ENCODE measurements around the gene FAM107B.
"Not testable (repeated sequence)": the region's sequence is repeated elsewhere in the genome, so short reads cannot be mapped to it uniquely, and the experiment has no call there.

The FAM107B gene

DNA sequence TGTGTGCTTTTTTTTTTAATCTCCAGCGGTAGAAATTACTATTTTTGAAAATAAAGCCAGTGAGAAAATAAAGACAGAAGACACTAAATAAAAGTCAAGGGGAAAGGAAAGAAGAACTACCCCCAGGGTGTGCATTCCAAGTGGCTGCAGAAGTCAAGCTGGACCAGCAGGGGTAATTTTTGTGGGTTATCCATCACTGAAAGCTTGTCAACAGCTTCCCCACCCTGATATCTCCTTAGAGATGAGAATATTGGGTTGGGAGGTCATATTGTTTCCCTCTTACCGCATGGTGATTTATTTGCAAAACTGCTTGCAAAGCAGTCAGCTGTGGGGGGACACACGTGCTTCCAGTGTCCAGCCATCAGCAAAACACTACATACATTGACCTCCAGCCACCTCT, 46.4 kb downstream of the FAM107B start:
- no peak for DNase-seq

DNA sequence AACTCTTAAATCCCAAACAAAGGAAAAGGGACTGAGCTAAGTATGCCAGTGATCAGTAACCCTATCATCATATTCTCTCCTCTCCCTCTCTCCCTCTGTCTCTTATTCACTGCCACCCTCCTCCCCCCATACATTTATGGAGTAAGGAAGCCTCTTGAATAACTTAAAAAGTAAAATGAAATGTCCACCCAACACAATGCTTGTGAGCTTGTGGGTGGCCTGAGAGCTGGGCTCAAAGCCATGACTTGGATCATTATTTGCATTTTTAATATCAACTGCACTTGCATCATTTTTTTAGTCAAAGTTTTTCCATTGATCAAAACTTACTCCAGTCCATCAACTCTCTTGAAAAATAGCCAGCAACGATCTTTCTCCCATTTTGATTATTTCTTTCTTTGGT, 46.8 kb downstream of the FAM107B start:
- no peak for DNase-seq

DNA sequence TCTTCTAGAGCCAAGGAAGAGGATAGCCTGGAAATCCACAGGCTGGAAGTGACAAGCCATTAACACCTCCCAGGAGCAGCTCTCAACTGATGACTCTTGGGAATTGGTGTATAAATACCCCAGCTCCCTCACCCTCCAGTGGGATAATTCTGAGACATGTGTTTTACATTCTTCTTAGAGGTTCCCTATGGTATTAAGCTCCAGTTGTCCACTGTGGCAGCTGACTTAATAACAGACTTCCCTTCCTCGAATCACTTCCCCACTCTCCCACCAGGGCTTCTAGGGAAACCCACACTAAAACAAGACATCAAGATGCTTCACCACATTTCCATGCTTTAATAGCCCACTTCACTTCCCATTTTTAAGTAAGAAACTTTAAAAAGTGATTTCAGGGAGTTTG, 47.2 kb downstream of the FAM107B start:
- no peak for DNase-seq

DNA sequence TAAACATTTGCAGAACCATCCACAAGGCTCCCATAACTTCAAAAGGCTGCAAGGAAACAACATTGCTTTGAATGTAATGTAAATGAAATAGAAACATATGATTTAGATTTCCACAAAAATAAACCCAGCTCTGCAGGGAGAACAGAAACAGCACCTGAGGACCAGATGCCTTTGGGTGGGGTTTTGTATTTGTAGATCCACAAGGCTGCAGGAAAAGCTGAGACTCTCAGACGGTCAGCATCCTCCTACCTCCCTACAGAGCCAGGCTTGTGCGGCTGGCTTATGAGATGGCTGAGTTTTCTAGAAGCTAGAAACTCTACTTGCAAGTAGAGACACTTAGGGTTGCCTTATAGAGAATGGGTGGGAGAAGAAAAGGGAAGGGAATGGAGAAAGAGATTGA, 49.8 kb downstream of the FAM107B start:
- no peak for DNase-seq

DNA sequence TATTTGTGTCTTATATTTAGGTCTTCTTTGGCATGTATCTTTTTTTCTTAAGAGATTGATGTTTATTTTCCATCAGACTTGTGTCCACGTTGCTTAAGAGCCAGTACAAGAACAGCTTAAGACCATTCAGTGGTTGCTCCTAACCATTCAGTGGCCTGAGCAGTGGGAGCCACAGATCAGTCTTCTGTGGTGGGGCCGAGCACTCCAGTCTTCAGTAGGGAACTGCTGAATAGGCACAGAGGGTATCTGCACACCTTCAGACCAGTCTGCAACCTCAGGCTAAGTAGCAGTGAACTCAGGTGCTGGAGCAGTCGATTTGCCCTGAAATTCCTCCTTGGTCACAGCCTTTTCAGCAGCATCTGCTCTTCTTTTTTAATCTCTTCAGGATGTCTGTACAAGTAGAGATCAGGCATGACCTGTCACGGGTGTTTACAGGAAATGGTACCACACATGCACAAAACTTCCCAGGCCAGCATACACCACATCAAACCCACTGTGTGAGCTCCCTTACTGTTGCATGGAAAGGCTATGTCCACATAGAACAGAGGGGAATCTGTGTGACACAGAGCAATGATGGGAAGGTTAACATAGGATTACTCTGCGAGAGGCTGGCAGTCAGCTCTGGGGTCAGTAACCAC, 51.5 kb downstream of the FAM107B start:
- DNase-seq, result no peak

DNA sequence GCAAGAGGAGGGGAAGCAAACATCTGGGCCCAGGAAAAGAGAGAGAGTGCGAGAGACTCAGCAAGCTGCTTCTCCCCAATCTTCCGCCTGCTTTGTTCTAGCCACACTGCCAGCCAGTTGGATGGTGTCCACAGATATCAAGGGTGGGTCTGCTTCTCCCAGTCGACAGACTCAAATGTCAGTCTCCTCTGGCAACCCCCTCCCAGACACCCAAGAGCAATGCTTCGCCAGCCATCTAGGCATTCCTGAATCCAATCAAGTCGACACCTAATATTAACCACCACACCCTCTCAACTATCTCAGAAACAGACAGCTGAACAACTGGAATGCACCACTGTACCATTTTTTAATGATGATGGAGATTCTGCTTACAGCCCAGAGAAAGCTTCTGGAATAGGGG, 57.1 kb downstream of the FAM107B start:
- DNase-seq, result no peak

DNA sequence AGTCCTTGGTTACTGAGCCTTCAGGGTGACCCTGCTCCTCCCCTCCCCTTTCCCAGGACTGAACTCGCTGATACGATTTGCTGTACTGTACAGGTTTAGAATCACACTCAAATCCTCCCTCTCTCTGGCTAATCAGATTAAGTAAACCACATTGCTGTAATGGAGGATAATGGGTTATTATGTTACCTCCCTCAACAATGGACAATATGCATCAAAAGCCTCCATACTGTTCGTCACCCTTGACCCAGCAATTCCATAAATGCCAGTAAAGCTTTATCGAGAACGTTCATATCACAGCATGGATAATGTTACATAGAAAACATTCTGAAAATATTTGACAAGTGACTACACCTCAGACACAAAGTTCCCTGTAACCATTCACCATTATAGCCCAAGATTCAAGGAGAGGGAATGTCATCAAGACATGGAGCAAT, 61.7 kb downstream of the FAM107B start:
- no peak for DNase-seq

DNA sequence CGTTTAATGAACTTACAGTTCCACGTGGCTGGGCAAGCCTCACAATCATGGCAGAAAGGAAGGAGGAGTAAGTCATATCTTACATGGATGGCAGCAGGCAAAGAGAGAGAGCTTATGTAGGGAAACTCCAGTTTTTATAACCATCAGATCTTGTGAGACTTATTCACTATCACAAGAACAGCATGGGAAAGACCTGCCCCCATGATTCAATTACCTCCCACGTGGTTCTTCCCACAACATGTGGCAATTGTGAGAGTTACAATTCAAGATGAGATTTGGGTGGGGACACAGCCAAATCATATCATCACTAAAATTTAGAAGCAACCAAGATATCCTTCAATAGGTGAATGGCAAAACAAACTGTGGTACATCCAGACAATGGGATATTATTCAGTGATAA, 65.4 kb downstream of the FAM107B start:
- DNase-seq, result not testable (repeated sequence)

DNA sequence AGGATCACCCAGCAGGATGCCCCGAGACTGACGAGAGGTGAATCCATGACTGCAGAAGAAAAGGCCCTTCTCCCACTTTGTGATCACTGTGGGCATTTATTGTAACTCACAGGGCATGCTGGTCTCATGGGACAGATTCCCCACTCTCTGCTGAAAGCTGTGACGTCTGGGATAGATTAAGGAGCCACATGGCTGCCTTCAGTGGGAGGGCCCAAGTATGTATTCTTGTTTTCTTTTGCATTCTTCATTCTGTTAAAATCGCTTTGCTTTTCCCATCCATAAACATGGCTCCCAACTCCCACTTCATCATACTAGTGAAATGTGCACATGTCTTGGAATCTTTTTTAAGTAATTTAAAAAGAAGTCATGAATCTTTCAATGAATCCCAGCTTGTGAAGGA, 67.2 kb downstream of the FAM107B start:
- no peak for DNase-seq

DNA sequence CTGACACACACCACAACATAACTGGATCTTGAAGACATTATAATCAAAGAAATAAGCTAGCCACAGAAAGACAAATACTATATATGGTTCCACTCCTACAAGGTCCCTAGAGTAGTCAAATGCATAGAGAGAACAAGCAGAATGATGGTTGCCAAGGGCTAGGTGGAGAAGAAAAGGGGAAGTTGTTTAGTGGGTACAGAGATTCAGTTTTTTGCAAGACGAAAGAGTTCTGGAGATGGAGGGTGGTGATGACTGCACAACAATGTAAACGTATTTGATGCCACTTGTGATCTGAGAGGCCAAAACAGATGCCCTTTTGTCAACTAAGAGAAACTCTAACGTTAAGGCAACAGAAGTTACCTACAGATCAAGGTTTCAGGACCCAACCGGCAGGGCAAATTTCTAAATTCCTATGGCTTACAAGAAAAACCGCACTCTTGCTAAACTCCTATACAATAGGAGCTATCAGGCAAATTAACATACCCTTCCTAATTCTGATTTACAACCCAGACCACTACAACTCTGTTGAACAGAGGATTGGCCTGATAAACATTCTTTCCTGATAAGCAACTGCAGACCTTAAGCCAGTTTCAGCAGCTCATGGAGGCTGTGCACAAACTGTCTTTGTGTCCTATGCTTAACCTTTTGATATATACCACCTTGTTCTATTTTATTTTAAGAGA, 69.0 kb downstream of the FAM107B start:
- no peak for DNase-seq

DNA sequence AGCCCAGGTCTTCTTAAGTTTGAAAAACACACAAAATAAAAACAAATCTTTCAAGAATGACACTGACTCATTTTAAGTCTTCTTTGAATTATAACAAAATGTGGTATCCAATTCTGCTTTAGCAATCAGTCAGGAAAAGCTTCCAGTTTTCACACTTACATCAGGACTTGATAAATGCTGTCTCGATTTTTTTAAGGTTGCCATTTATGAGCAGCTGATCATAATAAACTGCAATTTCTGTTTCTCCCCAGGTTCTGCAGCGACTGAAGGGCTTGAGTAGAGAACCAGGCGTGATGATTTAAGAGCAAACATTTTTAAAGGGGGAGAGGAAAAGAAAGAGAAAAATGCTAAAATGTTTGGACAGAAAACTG, 71.1 kb downstream of the FAM107B start:
- DNase-seq, result no peak

DNA sequence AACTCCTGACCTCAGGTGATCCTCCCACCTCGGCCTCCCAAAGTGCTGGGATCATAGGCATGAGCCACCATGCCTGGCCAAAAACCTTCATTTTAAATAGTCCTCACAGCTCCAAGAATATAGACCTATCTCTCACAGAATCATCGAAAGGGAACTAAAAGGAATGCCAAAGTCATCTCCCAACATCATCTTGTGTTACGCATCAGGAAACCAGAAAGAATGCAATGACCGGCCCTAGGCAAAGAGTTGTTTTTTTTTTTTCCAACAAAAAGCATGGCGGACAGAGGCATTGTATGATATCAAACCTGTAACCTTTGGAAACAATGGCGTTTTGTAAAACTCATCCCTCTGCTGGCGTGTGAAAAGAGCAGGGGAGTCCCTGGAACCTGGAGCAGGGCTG, 73.2 kb downstream of the FAM107B start:
- no peak for DNase-seq

DNA sequence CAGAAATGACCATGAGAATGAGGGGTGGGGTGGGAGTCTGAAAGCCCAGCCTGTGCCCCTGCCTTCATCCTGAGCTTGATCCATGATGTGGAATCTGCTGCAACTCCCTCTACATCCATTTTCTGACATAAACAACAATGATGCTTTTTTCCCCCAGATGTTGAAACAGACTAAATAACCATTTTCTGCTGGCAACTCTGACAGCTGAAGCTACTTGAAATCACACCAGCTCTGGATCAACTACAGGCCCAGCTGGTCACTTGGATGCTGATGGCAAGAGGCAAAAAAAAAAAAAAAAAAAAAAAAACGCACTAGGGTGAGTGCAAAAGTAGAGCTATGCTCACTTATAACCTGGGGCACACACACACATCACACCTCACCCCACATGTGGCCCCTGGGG, 74.2 kb downstream of the FAM107B start:
- no peak for DNase-seq

DNA sequence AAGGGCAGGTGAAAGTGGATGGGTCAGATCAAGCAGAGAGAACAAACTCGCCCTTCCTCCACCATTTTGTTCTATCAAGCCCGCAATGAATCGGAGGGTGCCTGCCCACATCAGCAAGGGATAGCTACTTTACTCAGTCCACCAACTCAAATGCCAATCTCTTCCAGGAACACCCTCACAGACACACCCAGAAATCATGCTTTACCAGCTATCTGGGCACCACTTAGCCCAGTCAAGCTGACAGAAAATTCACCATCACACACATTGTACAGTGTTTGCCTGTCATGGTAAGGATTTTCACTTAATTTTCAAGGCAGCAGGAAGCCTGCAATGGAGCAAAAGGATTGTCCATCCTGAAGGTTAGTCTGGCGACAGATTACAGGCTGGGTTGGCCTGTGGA, 75.2 kb downstream of the FAM107B start:
- no peak for DNase-seq

DNA sequence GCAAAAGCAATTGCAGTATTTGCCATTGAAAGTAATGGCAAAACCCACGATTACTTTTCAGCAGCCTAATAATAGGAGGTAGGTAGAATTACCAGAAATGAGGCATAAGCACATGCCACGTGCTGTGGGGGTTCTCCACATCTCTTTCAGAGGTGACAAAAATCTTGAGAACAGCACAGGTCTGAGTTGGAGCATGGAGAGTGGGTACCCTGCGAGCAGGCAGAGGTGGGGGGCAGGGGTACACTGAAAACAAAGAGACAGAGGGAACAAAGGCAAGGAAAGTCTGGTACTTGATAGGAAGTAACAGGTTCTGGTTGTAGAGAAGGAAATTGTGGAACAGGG, 75.9 kb downstream of the FAM107B start:
- DNase-seq, result no peak

DNA sequence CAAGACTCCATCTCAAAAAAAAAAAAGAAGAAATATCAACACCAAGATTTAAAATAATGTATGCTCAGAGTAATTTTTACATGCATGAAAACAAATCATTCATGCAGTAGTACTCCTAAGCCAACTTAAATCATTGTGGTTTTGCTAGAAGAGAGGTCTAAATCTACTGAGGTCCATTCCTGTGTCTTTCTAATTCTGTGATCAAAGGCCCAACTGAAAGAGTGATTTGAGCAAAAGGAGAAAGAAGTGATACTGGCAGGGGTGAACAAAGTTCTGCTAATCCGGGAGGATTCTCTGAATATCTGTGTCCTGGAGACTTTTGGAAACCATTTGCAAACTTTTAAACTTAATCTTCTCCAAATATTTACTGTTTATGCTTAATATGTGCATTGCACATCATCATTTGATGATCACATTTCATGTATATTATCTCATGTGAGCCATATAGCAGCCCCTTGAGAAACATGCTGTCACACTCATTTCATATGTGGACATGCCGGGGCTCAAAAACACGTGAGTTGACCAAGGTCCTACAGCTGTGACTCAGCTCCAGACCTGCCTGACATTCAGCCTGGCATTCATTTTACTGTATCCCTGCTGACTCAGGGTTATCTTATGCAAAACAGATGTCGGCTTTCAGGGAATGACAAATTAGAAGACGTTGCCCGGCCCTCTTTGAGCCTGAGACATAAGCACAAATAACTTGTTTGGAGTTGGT, 76.4 kb downstream of the FAM107B start:
- DNase-seq, result no peak

DNA sequence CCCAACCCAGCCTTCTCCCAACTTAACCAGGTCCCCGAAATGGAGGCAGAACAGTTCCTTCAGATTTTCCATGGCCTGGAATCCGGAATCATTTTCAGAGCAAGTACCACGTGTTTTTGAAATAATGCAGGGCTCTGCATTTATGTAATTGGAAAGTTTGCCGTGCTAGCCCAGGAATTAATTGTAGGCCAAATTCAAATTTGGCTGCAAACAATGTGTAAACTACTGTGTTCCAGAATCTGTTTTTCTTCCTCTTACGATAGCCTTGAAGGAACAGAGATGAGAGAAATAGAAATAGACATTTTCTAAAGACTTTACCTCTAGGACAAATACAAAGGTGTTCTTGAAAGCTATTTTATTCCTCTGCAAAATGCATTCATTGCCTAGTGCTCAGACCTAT, 77.4 kb downstream of the FAM107B start:
- DNase-seq, result no peak

DNA sequence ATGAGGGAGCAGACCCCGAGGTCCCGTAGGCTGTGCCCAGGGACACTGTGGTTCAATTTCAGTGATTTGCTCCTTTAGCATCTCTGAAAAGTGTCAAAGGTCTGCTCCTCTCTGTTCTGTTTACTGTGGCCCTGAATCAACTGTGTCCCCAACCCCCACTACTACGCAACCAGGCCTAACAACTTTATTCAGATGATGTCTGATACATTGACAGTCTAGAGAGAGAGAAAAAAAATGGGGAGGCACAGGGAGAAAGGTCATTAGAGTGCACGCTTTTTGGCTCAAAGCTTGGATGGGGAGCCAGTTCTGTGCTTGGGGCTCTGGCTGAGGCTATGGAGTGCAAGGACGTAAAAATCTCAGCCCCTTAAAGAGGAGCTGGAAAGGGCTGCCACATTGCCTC, 77.9 kb downstream of the FAM107B start:
- DNase-seq, result no peak

DNA sequence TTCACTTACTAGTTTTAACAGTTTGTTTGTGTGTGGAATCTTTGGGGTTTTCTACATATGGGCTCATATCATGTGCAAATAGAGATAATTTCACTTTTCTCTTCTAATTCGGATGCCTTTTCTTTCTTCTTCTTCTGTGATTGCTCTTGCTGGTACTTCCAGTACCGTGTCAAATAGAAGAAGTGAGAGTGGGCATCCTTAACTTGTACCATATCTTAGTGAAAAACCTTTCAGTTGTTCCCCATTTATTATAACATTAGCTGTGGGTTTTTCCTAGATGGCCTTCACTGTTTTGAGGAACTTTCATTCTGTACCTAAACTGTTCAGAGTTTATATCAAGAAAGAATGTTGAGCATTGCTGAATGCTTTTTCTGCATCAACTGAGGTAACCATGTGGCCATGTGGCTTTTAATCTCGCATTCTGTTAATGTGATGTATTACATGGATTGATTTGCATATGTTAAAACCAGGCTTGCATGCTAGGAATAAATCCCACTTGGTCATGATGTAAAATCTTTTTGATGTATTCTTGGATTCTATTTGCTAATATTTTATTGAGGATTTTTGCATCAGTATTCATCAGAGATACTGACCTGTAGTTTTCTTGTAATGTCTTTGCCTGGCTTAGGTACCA, 78.7 kb downstream of the FAM107B start:
- no peak for DNase-seq

DNA sequence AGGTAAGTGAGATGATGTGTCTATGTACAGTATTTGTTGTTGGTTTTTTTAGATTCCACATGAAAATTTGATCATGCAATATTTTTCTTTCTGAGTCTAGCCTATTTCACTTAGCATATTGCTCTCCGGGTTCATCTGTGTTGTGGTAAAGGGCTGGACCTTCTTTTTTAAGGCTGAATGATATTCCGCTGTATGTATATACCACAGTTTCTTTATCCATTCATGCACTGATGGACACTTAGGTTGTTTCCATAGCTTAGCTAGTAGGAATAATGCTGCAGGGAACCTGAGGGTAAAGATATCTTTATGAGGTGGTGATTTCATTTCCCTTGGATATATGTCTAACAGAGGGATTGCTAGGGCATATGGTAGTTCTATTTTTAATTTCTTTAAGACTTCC, 80.8 kb downstream of the FAM107B start:
- no peak for DNase-seq

DNA sequence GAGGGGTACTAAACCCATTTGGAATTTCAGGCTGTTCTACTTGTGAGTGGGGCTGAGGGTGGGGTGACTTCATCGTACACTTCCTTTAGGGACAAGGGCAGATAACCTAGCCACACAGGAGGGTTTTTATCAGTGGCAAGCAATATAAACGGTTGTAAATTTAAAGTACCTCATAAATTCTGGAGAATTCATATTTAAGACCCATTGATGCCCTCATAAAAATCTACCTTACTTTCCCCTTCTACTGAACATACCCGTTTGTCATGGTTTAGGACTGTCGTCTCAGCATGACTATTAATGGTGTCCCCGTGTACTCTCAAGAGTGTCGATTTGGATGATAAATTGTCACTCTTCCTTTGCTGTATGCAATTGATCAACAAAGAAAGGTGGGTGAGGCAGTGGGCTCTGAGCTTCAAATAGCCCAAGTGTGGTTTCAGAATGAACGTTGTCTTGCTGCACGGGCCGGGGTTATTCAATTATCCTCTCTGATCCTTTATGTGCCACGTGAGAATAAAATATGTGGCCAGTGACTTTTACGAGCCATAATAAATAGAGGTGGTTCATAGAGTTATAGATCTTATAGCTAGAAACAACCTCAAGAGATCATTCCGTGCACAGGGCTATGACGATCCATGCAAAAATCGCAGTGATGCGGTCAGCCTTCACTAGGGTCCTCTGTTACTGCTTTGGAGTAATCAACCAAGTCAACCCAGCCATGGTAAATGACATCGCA, 82.2 kb downstream of the FAM107B start:
- no peak for DNase-seq

DNA sequence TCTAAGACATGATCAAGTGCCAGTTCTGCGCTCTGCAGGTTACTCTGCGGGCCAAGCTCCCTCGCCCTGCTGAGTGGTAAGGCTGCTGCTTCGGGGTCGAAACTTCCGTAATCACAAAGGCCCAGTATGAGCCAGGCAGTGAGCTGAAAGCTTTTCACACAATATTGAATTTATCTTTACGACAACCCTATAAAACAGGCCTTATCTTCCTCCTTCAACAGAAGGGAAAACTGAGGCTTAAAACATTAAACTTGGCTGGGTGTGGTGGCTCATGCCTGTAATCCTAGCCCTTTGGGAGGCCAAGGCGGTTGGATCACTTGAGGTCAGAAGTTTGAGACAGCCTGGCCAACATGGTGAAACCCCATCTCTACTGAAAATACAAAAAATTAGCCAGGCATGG, 83.3 kb downstream of the FAM107B start:
- DNase-seq, result no peak

DNA sequence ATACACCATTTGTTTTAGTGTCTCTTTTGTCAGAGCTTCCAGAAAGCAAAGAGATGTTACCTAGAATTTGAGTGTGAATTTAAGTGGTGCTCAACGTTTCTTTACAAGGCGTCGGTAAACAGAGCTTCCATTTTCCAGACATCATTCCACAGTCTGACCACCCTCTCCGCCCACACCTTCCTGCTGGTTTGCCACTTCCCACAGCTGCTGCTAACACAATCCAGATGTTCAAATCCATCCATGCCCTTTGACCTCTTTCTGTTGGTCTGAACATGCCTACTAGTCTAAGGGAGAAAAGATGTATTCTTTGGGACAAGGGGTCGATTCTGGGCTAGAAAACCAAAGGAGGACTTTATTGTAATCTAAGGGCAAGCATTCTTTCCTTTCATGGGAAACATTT, 86.1 kb downstream of the FAM107B start:
- no peak for DNase-seq

Data from NCI-H524 treated with DMSO at 0.1 percent for 48 hours (cell line).